NT2/D1 (cell line): Measurements from ENCODE around the gene ADCY7.

Experiments used
- DNase-seq: peaks from one replicate; pipeline ENCODE4 v3.0.0-alpha.2; 2011; ENCODE audit warnings: low read depth, low spot score
- H3K27me3 ChIP-seq: 2 replicates; pipeline ENCODE4 v1.6.0; 2011; ENCODE audit warnings: mild to moderate bottlenecking; ENCODE audit not compliant: insufficient read length, insufficient read depth
- H3K36me3 ChIP-seq: 2 replicates; pipeline ENCODE4 v1.6.1; 2011; ENCODE audit warnings: mild to moderate bottlenecking, low read length, mixed read lengths; ENCODE audit not compliant: insufficient read depth, insufficient read length
- H3K4me1 ChIP-seq: 2 replicates; pipeline ENCODE4 v1.5.1; 2011; ENCODE audit not compliant: insufficient read depth, insufficient read length
- H3K4me3 ChIP-seq: 2 replicates; pipeline ENCODE4 v1.5.1; 2011; ENCODE audit warnings: low read depth; ENCODE audit not compliant: insufficient read length
- H3K9ac ChIP-seq: 2 replicates; pipeline ENCODE4 v1.6.0; 2011; ENCODE audit warnings: low read depth; ENCODE audit not compliant: insufficient read length
- H3K9me3 ChIP-seq: 2 replicates; pipeline ENCODE4 v1.5.1; 2011; ENCODE audit warnings: mild to moderate bottlenecking, low read length; ENCODE audit not compliant: insufficient read depth
- SUZ12 ChIP-seq: IDR thresholded peaks from 2 replicates; pipeline ENCODE4 v1.6.1; 2011; ENCODE audit not compliant: insufficient read length, insufficient read depth; ENCODE audit errors: extremely low read depth
- YY1 ChIP-seq: IDR thresholded peaks from 2 replicates; pipeline ENCODE4 v1.6.1; 2011; ENCODE audit not compliant: insufficient read length, insufficient read depth
- ZNF274 ChIP-seq: IDR thresholded peaks from 2 replicates; pipeline ENCODE4 v1.6.1; 2011; ENCODE audit warnings: mild to moderate bottlenecking, low read depth, low read length

Gene ADCY7

GRCh38 chr16:50270510-50271147 lies 4.3 kb downstream of the ADCY7 start:
- Histone ChIP-seq H3K36me3 (peaks cover 26% of the 10 kb centered on the region), H3K9me3 (no peaks in the 10 kb centered on the region), H3K27me3 (no peaks in the 10 kb centered on the region), H3K4me3 (no peak overlapping the region), H3K9ac (no peak overlapping the region), H3K4me1 (peaks cover 34% of the 10 kb centered on the region)
- DNase-seq = no peak
- TF ChIP-seq YY1 (no peak), ZNF274 (no peak), SUZ12 (no peak)

GRCh38 chr16:50271148-50272041 lies 5.0 kb downstream of the ADCY7 start:
- Histone ChIP-seq H3K4me1 (peaks cover 28% of the 10 kb centered on the region), H3K9ac (no peak overlapping the region), H3K9me3 (no peaks in the 10 kb centered on the region), H3K27me3 (no peaks in the 10 kb centered on the region), H3K36me3 (peaks cover 26% of the 10 kb centered on the region), H3K4me3 (no peak overlapping the region)
- no peak for DNase-seq
- no peak for TF ChIP-seq ZNF274
- TF ChIP-seq SUZ12 = no peak
- no peak for TF ChIP-seq YY1

GRCh38 chr16:50272111-50272571 lies 5.8 kb downstream of the ADCY7 start:
- no peaks in the 10 kb centered on the region for H3K27me3 ChIP-seq
- DNase-seq = no peak
- H3K9me3 ChIP-seq = no peaks in the 10 kb centered on the region
- no peak for TF ChIP-seq SUZ12
- TF ChIP-seq ZNF274 = no peak
- no peak for TF ChIP-seq YY1
- H3K9ac ChIP-seq = peak overlapping the region; percentile 34
- peaks cover 28% of the 10 kb centered on the region for H3K4me1 ChIP-seq
- H3K4me3 ChIP-seq = no peak overlapping the region
- H3K36me3 ChIP-seq = peaks cover 26% of the 10 kb centered on the region

GRCh38 chr16:50272687-50273381 lies 6.5 kb downstream of the ADCY7 start:
- Histone ChIP-seq H3K9ac (no peak overlapping the region), H3K36me3 (peaks cover 26% of the 10 kb centered on the region), H3K4me3 (no peak overlapping the region), H3K9me3 (no peaks in the 10 kb centered on the region), H3K4me1 (peaks cover 23% of the 10 kb centered on the region), H3K27me3 (no peaks in the 10 kb centered on the region)
- DNase-seq = no peak
- TF ChIP-seq YY1 = no peak
- no peak for TF ChIP-seq SUZ12
- TF ChIP-seq ZNF274 = no peak

- Histone ChIP-seq H3K9ac (no peak overlapping the region), H3K36me3 (peaks cover 26% of the 10 kb centered on the region), H3K4me3 (no peak overlapping the region), H3K4me1 (peaks cover 23% of the 10 kb centered on the region), H3K27me3 (no peaks in the 10 kb centered on the region), H3K9me3 (no peaks in the 10 kb centered on the region)
- TF ChIP-seq SUZ12 = no peak
- no peak for TF ChIP-seq YY1
- TF ChIP-seq ZNF274 = no peak
- DNase-seq = no peak
These were observed 7.0 kb downstream of the ADCY7 start for GRCh38 chr16:50273382-50273690.

- Histone ChIP-seq H3K9me3 (no peaks in the 10 kb centered on the region), H3K27me3 (no peaks in the 10 kb centered on the region), H3K4me3 (no peak overlapping the region), H3K4me1 (peaks cover 23% of the 10 kb centered on the region), H3K36me3 (peaks cover 26% of the 10 kb centered on the region), H3K9ac (peak overlapping the region; percentile 24)
- no peak for DNase-seq
- TF ChIP-seq ZNF274 = no peak
- TF ChIP-seq YY1 = no peak
- no peak for TF ChIP-seq SUZ12
These were observed 7.6 kb downstream of the ADCY7 start for GRCh38 chr16:50273888-50274325.
